Measurements from ENCODE around the gene CMTM4. TPM values are rescaled to one million over a fixed set of nuclear protein-coding genes. Genes with fewer than 3 reads are reported as not detected.

CMTM4 gene
- total RNA-seq, 1 donor from 2014 or later, result 32.5 TPM

DNA sequence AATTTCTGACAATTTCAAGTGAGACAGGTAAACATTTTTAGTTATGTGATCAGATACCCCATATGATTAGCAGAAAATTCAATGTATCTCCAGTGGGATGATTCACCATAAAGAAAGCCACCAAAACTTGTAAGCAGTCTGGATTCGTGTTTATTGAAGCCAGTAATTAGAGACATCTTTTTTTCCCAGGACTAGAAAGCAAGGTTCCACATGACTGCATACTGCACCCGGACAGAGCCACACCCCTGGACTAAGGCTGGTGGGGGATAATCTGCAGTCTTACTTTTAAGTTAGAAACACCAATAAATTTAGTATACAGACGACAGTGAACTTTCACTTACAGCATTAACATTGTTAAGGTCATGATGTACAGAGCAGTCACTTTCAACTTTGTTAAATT, 24.2 kb upstream of the CMTM4 start:
- H3K27ac Mint-ChIP-seq (ENCODE audit: unreplicated experiment), result no peak overlapping the region
- H3K4me3 Mint-ChIP-seq, result no peak overlapping the region
- DNase-seq (ENCODE audit: low read depth, low spot score), result no peak
- peaks cover 5% of the 10 kb centered on the region for H3K4me1 Mint-ChIP-seq
- H3K36me3 Mint-ChIP-seq (ENCODE audit: low read depth), result peaks cover 25% of the 10 kb centered on the region
- no peaks in the 10 kb centered on the region for H3K27me3 Mint-ChIP-seq (ENCODE audit: low read depth)
- TF ChIP-seq, protein P1, sequence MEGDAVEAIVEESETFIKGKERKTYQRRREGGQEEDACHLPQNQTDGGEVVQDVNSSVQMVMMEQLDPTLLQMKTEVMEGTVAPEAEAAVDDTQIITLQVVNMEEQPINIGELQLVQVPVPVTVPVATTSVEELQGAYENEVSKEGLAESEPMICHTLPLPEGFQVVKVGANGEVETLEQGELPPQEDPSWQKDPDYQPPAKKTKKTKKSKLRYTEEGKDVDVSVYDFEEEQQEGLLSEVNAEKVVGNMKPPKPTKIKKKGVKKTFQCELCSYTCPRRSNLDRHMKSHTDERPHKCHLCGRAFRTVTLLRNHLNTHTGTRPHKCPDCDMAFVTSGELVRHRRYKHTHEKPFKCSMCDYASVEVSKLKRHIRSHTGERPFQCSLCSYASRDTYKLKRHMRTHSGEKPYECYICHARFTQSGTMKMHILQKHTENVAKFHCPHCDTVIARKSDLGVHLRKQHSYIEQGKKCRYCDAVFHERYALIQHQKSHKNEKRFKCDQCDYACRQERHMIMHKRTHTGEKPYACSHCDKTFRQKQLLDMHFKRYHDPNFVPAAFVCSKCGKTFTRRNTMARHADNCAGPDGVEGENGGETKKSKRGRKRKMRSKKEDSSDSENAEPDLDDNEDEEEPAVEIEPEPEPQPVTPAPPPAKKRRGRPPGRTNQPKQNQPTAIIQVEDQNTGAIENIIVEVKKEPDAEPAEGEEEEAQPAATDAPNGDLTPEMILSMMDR (conservative IDR thresholded peaks at IDR 0.05), result no peak
- H3K9me3 Mint-ChIP-seq, result no peaks in the 10 kb centered on the region

DNA sequence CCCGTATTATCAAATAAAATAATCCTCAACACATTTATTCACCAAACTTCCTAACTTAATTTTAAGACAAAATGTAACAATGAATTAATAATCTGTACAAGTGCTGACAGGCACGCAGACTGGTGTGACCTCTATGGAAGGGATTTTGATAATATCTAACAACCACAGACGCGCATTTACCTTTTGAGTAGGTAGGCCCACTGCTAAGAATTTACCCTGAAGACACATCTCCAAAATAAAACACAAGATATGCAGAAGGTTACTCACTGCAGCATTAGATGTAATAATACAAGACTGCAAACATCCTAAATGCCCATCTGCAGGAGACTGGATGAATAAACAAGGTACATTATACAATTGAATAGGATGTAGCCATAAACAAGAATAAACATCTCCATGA, 22.7 kb upstream of the CMTM4 start:
- Mint-ChIP-seq H3K4me3 (no peak overlapping the region), H3K9me3 (no peaks in the 10 kb centered on the region), H3K36me3 (ENCODE audit: low read depth) (peaks cover 18% of the 10 kb centered on the region), H3K27me3 (ENCODE audit: low read depth) (no peaks in the 10 kb centered on the region), H3K27ac (ENCODE audit: unreplicated experiment) (no peak overlapping the region), H3K4me1 (peaks cover 5% of the 10 kb centered on the region)
- DNase-seq (ENCODE audit: low read depth, low spot score), result no peak
- TF ChIP-seq, protein P1 (conservative IDR thresholded peaks at IDR 0.05), result no peak

DNA sequence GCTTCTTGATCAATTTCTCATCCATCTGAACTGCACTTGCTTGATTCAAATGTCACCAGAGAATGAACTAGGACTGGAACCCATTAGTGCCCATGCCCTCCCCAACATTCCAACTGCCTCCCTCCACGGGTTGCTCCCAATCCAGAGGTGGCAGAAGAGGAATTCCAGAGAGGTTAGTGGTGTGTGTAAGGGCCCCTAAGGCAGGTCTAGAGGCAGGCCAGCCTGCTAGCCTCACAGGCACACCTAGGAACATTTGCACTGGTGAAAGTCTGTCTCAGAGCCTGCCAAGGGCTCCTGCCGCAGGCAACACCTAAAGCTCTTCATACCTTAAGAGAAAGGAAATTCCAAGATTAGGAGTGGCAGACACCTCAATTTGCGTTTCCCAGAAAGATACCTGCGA, 21.2 kb upstream of the CMTM4 start:
- H3K9me3 Mint-ChIP-seq, result no peaks in the 10 kb centered on the region
- TF ChIP-seq, protein P1 (conservative IDR thresholded peaks at IDR 0.05), result no peak
- no peak overlapping the region for H3K27ac Mint-ChIP-seq (ENCODE audit: unreplicated experiment)
- peaks cover 5% of the 10 kb centered on the region for H3K4me1 Mint-ChIP-seq
- H3K4me3 Mint-ChIP-seq, result no peak overlapping the region
- peaks cover 7% of the 10 kb centered on the region for H3K36me3 Mint-ChIP-seq (ENCODE audit: low read depth)
- no peaks in the 10 kb centered on the region for H3K27me3 Mint-ChIP-seq (ENCODE audit: low read depth)
- no peak for DNase-seq (ENCODE audit: low read depth, low spot score)

DNA sequence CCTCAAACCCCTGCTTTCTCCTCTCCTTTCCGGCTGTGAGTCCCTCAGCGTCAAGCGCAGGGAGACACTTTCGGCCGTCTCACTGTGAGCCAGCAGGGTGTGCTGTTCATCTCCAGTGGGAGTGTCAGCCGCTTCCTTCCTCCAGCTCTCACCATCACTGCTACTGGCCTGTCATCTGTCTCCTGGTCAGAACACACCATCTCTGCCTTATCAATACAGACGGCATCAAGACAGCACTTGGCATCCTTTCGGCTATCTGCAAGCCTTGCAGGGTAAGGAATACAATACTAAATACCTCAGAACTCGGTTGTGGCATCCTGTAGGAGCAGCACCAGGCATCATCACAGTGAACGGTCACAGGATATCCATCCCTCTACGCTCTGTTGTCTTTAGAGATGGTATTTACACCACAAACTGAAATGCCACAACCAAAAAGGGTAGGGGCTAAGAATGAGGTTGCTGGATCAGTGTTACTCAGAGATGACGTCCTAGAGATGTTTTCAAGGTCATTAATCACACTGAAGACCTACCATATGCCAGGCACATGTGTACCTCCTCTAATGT, 20.7 kb upstream of the CMTM4 start:
- TF ChIP-seq, protein P1 (conservative IDR thresholded peaks at IDR 0.05), result peak; percentile 61
- Mint-ChIP-seq H3K36me3 (ENCODE audit: low read depth) (peaks cover 10% of the 10 kb centered on the region), H3K4me1 (peaks cover 5% of the 10 kb centered on the region), H3K4me3 (no peak overlapping the region), H3K9me3 (peaks cover 4% of the 10 kb centered on the region), H3K27me3 (ENCODE audit: low read depth) (peaks cover 4% of the 10 kb centered on the region), H3K27ac (ENCODE audit: unreplicated experiment) (no peak overlapping the region)
- DNase-seq (ENCODE audit: low read depth, low spot score), result peak; percentile 48

DNA sequence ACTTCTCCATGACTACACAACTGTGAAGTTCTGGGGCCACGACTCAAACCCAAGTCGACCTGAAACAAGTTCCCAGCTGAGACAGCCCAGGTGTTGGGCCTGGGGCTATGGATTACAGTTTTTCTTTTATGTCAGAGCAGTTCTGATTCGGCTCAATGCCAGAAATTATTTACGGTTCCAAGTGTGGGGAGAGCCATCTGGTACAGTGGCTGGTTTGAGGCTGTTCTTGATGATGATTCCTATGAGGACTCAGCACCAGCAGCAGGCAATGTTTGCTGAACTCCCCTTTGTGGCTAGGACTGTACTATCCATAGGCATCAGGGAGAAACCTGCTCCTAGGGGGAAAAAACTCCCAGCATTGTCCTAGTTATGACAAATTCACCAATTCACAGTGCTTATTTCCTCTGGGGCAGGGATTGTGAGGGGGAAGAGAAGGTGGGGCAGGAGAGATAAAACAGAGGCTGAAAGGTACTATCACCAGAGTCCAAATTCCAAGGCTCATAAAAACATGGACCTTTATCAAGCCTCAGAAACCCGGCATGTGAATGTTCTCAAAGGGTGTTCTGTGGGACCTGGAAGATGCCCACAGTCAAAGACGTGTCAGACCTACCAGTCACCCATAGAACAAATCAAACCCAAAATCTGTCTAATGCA, 18.2 kb upstream of the CMTM4 start:
- peaks cover 5% of the 10 kb centered on the region for H3K4me1 Mint-ChIP-seq
- H3K27me3 Mint-ChIP-seq (ENCODE audit: low read depth), result peaks cover 4% of the 10 kb centered on the region
- DNase-seq (ENCODE audit: low read depth, low spot score), result no peak
- peaks cover 4% of the 10 kb centered on the region for H3K9me3 Mint-ChIP-seq
- no peak overlapping the region for H3K4me3 Mint-ChIP-seq
- no peak overlapping the region for H3K27ac Mint-ChIP-seq (ENCODE audit: unreplicated experiment)
- peaks cover 8% of the 10 kb centered on the region for H3K36me3 Mint-ChIP-seq (ENCODE audit: low read depth)
- TF ChIP-seq, protein P1 (conservative IDR thresholded peaks at IDR 0.05), result no peak

Data from neural crest cell (in vitro differentiated cells).